ENCODE results near the gene MLN.

MLN gene

GRCh38 chr6:33782561-33782960 is 21.2 kb downstream of the MLN start:
- TF ChIP-seq EZH2phosphoT487 (IDR thresholded peaks at IDR 0.05; ENCODE audit: low read depth), result no peak
- no peak for TF ChIP-seq CTCF (IDR thresholded peaks at IDR 0.05; ENCODE audit: low read depth, low read length)
- H3K36me3 ChIP-seq (replicated peaks; ENCODE audit: low read depth, low read length), result peaks cover 31% of the 10 kb centered on the region

GRCh38 chr6:33781131-33781975 is 22.4 kb downstream of the MLN start:
- peaks cover 28% of the 10 kb centered on the region for H3K36me3 ChIP-seq (replicated peaks; ENCODE audit: low read depth, low read length)
- H3K27me3 ChIP-seq (ENCODE audit: low read depth, low read length), result no peaks in the 10 kb centered on the region
- peaks cover 2% of the 10 kb centered on the region; the same call in 1 of the 2 replicates for H4K20me1 ChIP-seq (ENCODE audit: insufficient read depth, low read length)
- no peaks in the 10 kb centered on the region for H3K9me3 ChIP-seq (ENCODE audit: insufficient read depth, low read length)
- no peak overlapping the region for H2AFZ ChIP-seq (ENCODE audit: low read depth, low read length)
- H3K9ac ChIP-seq (ENCODE audit: low read length), result no peak overlapping the region
- TF ChIP-seq CTCF (IDR thresholded peaks at IDR 0.05; ENCODE audit: low read depth, low read length) (no peak), EZH2phosphoT487 (IDR thresholded peaks at IDR 0.05; ENCODE audit: low read depth) (no peak)
- H3K79me2 ChIP-seq (ENCODE audit: low read length), result peaks cover 16% of the 10 kb centered on the region
- H3K27ac ChIP-seq (ENCODE audit: low read length), result no peak overlapping the region
- no peaks in the 10 kb centered on the region for H3K4me1 ChIP-seq (ENCODE audit: low read length)
- H3K4me3 ChIP-seq (ENCODE audit: low read length), result no peak overlapping the region
- no peak overlapping the region for H3K4me2 ChIP-seq (ENCODE audit: low read length)

More at GRCh38 chr6:33782561-33782960, 21.2 kb downstream of the MLN start:
- Histone ChIP-seq H3K4me2 (ENCODE audit: low read length) (no peak overlapping the region), H4K20me1 (ENCODE audit: insufficient read depth, low read length) (peaks cover 10% of the 10 kb centered on the region), H3K9me3 (ENCODE audit: insufficient read depth, low read length) (no peaks in the 10 kb centered on the region), H3K4me1 (ENCODE audit: low read length) (peaks cover 5% of the 10 kb centered on the region), H3K27me3 (ENCODE audit: low read depth, low read length) (no peaks in the 10 kb centered on the region), H3K4me3 (ENCODE audit: low read length) (no peak overlapping the region), H3K27ac (ENCODE audit: low read length) (no peak overlapping the region), H3K9ac (ENCODE audit: low read length) (no peak overlapping the region), H2AFZ (ENCODE audit: low read depth, low read length) (no peak overlapping the region), H3K79me2 (ENCODE audit: low read length) (peaks cover 28% of the 10 kb centered on the region)

- H3K27me3 ChIP-seq (ENCODE audit: low read depth, low read length), result no peaks in the 10 kb centered on the region
- no peaks in the 10 kb centered on the region for H3K4me1 ChIP-seq (ENCODE audit: low read length)
- H4K20me1 ChIP-seq (ENCODE audit: insufficient read depth, low read length), result no peaks in the 10 kb centered on the region
- H2AFZ ChIP-seq (ENCODE audit: low read depth, low read length), result no peak overlapping the region
- no peak overlapping the region for H3K4me3 ChIP-seq (ENCODE audit: low read length)
- no peak overlapping the region for H3K9ac ChIP-seq (ENCODE audit: low read length)
- no peak overlapping the region for H3K4me2 ChIP-seq (ENCODE audit: low read length)
- H3K79me2 ChIP-seq (ENCODE audit: low read length), result peaks cover 1% of the 10 kb centered on the region
- no peak for TF ChIP-seq CTCF (IDR thresholded peaks at IDR 0.05; ENCODE audit: low read depth, low read length)
- no peak for TF ChIP-seq EZH2phosphoT487 (IDR thresholded peaks at IDR 0.05; ENCODE audit: low read depth)
- H3K9me3 ChIP-seq (ENCODE audit: insufficient read depth, low read length), result no peaks in the 10 kb centered on the region
- H3K27ac ChIP-seq (ENCODE audit: low read length), result no peak overlapping the region
- peaks cover 24% of the 10 kb centered on the region for H3K36me3 ChIP-seq (replicated peaks; ENCODE audit: low read depth, low read length)
Observed at GRCh38 chr6:33779895-33780294, 23.9 kb downstream of the MLN start.

DNA sequence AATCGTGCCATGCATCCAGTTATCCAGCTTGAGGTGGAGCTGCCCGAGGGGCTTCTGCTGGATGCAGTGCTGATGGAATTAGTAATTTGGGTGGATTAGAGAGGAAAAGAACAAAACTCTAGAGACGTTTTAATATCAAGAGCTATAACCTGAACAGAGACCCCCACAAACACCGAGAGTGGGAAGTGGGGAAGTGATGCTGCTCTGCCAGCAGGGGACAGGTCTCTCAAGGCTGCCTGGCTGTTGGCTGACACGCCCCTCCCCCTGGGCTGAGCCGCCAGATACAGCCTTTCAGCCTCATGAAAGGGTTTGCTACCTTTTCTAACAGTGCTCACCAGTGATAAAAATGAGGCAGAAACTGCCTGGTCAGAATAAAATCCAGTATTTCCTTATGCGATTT is 24.5 kb downstream of the MLN start:
- Histone ChIP-seq H3K4me1 (ENCODE audit: low read length) (no peaks in the 10 kb centered on the region), H4K20me1 (ENCODE audit: insufficient read depth, low read length) (no peaks in the 10 kb centered on the region), H3K4me3 (ENCODE audit: low read length) (no peak overlapping the region), H3K27me3 (ENCODE audit: low read depth, low read length) (no peaks in the 10 kb centered on the region), H3K9me3 (ENCODE audit: insufficient read depth, low read length) (no peaks in the 10 kb centered on the region), H3K4me2 (ENCODE audit: low read length) (no peak overlapping the region), H3K36me3 (replicated peaks; ENCODE audit: low read depth, low read length) (peaks cover 27% of the 10 kb centered on the region), H3K27ac (ENCODE audit: low read length) (no peak overlapping the region), H3K9ac (ENCODE audit: low read length) (no peak overlapping the region), H3K79me2 (ENCODE audit: low read length) (no peaks in the 10 kb centered on the region), H2AFZ (ENCODE audit: low read depth, low read length) (no peak overlapping the region)
- TF ChIP-seq CTCF (IDR thresholded peaks at IDR 0.05; ENCODE audit: low read depth, low read length) (no peak), EZH2phosphoT487 (IDR thresholded peaks at IDR 0.05; ENCODE audit: low read depth) (no peak)
